WTC11 (cell line): ENCODE data around the gene HSD11B1L. TPM values are rescaled to one million over a fixed set of nuclear protein-coding genes. Genes with fewer than 3 reads are reported as not detected.
"Not testable (repeated sequence)": the region's sequence is repeated elsewhere in the genome, so short reads cannot be mapped to it uniquely, and the experiment has no call there.

ENCODE experiments used
- ATAC-seq: fragments of 200-7000 bp; cut with Tn5 transposase; 2 replicates; pipeline ENCODE4 v1.10.0; 2021; ENCODE audit warnings: mild to moderate bottlenecking, moderate library complexity
- CTCF ChIA-PET: fragments of 300-600 bp; sonication (Branson Sonifier 250); formaldehyde crosslinking; loops from one replicate; lab custom pipeline; 2021; ENCODE audit warnings: antibody characterized with exemption; lab: Charles Lee
- POLR2A ChIA-PET: fragments of 350-600 bp; sonication (Branson Sonifier 250); formaldehyde crosslinking; loops from one replicate; lab custom pipeline; 2021; ENCODE audit warnings: antibody characterized with exemption; lab: Charles Lee
- DNase-seq: peaks from one replicate; pipeline ENCODE4 v3.0.0; 2021; ENCODE audit warnings: low spot score
- H3K27ac Mint-ChIP-seq: 2 replicates; pipeline ENCODE4 v1.8.0; 2021; ENCODE audit warnings: mixed read lengths
- H3K27me3 Mint-ChIP-seq: 2 replicates; pipeline ENCODE4 v1.8.0; 2021; ENCODE audit warnings: low read depth, mild to moderate bottlenecking, moderate library complexity, mixed read lengths
- H3K36me3 Mint-ChIP-seq: 2 replicates; pipeline ENCODE4 v1.8.0; 2021; ENCODE audit warnings: mixed read lengths
- H3K4me1 Mint-ChIP-seq: 2 replicates; pipeline ENCODE4 v1.8.0; 2022; ENCODE audit warnings: mixed read lengths
- H3K4me3 Mint-ChIP-seq: 2 replicates; pipeline ENCODE4 v1.8.0; 2021; ENCODE audit warnings: mild to moderate bottlenecking, moderate library complexity, mixed read lengths
- H3K9me3 Mint-ChIP-seq: 2 replicates; pipeline ENCODE4 v1.8.0; 2021; ENCODE audit warnings: mixed read lengths
- CREB1 ChIP-seq: sonication (generic); formaldehyde crosslinking; IDR thresholded peaks from 2 replicates; pipeline ENCODE4 v1.8.0; 2023; ENCODE audit warnings: mild to moderate bottlenecking, missing genetic modification reagents
- EMX1 ChIP-seq: fragments of 250-450 bp; sonication (Bioruptor Pico); IDR thresholded peaks from 2 replicates; pipeline ENCODE4 v1.8.0; 2021; ENCODE audit warnings: mild to moderate bottlenecking
- ESRRA ChIP-seq: sonication (generic); formaldehyde crosslinking; IDR thresholded peaks from 2 replicates; pipeline ENCODE4 v1.8.1; 2022; ENCODE audit warnings: mild to moderate bottlenecking, missing genetic modification reagents, borderline replicate concordance
- MXD4 ChIP-seq: fragments of 250-450 bp; sonication (Bioruptor Pico); IDR thresholded peaks from 2 replicates; pipeline ENCODE4 v1.8.0; 2021; ENCODE audit warnings: mild to moderate bottlenecking, moderate library complexity, borderline replicate concordance
- MYBL2 ChIP-seq: sonication (generic); formaldehyde crosslinking; IDR thresholded peaks from 2 replicates; pipeline ENCODE4 v1.8.1; 2023; ENCODE audit warnings: mild to moderate bottlenecking, moderate library complexity, missing genetic modification reagents
- NFATC4 ChIP-seq: fragments of 250-450 bp; sonication (Bioruptor Pico); IDR thresholded peaks from 2 replicates; pipeline ENCODE4 v1.9.0; 2021; ENCODE audit warnings: mild to moderate bottlenecking
- NFYB ChIP-seq: sonication (generic); formaldehyde crosslinking; conservative IDR thresholded peaks from 2 replicates; pipeline ENCODE4 v1.8.0; 2022; ENCODE audit warnings: low read depth, missing genetic modification reagents
- NR1H2 ChIP-seq: sonication (generic); formaldehyde crosslinking; IDR thresholded peaks from 2 replicates; pipeline ENCODE4 v1.9.0; 2021; ENCODE audit warnings: mild to moderate bottlenecking, moderate library complexity, missing genetic modification reagents
- RELA ChIP-seq: sonication (generic); formaldehyde crosslinking; IDR thresholded peaks from 2 replicates; pipeline ENCODE4 v1.8.1; 2022; ENCODE audit warnings: missing genetic modification reagents, mild to moderate bottlenecking, borderline replicate concordance
- SMAD3 ChIP-seq: sonication (generic); formaldehyde crosslinking; IDR thresholded peaks from 2 replicates; pipeline ENCODE4 v1.8.0; 2022; ENCODE audit warnings: missing genetic modification reagents, mild to moderate bottlenecking, borderline replicate concordance
- TEAD1 ChIP-seq: sonication (generic); formaldehyde crosslinking; IDR thresholded peaks from 2 replicates; pipeline ENCODE4 v1.8.0; 2022; ENCODE audit warnings: mild to moderate bottlenecking, missing genetic modification reagents
- ZNF138 ChIP-seq: sonication (generic); formaldehyde crosslinking; conservative IDR thresholded peaks from 2 replicates; pipeline ENCODE4 v1.8.1; 2022; ENCODE audit warnings: mild to moderate bottlenecking, moderate library complexity, missing genetic modification reagents
- ZNF396 ChIP-seq: fragments of 250-450 bp; sonication (Bioruptor Pico); IDR thresholded peaks from 2 replicates; pipeline ENCODE4 v1.8.0; 2021; ENCODE audit warnings: mild to moderate bottlenecking, moderate library complexity, borderline replicate concordance
- ZNF416 ChIP-seq: fragments of 250-450 bp; sonication (Bioruptor Pico); IDR thresholded peaks from 2 replicates; pipeline ENCODE4 v1.9.0; 2021; ENCODE audit warnings: mild to moderate bottlenecking, inconsistent platforms
- total RNA-seq: library from RNA; stranded (reverse); gene quantifications from 3 replicates; pipeline ENCODE4 v1.2.3, GENCODE V29; 2021
- TF ChIP-seq, protein P1 (sequence below): sonication (generic); formaldehyde crosslinking; IDR thresholded peaks from 2 replicates; pipeline ENCODE4 v1.8.0; 2023; ENCODE audit warnings: missing genetic modification reagents, mild to moderate bottlenecking, borderline replicate concordance
- TF ChIP-seq, protein P2 (sequence below): fragments of 250-450 bp; sonication (Bioruptor Pico); IDR thresholded peaks from 2 replicates; pipeline ENCODE4 v1.9.0; 2021; ENCODE audit warnings: moderate library complexity, mild to moderate bottlenecking, inconsistent platforms, borderline replicate concordance
- TF ChIP-seq, protein P3 (sequence below): sonication (generic); formaldehyde crosslinking; IDR thresholded peaks from 2 replicates; pipeline ENCODE4 v1.8.1; 2023; ENCODE audit warnings: mild to moderate bottlenecking, missing genetic modification reagents, moderate library complexity
- TF ChIP-seq, protein P4 (sequence below): sonication (generic); formaldehyde crosslinking; IDR thresholded peaks from 2 replicates; pipeline ENCODE4 v1.8.1; 2022; ENCODE audit warnings: mild to moderate bottlenecking, moderate library complexity, missing genetic modification reagents
- TF ChIP-seq, protein P5 (sequence below): fragments of 250-450 bp; sonication (Bioruptor Pico); IDR thresholded peaks from 2 replicates; pipeline ENCODE4 v1.8.0; 2021; ENCODE audit warnings: mild to moderate bottlenecking
- TF ChIP-seq, protein P6 (sequence below): sonication (generic); formaldehyde crosslinking; IDR thresholded peaks from 2 replicates; pipeline ENCODE4 v1.8.0; 2022; ENCODE audit warnings: mild to moderate bottlenecking, missing genetic modification reagents
- TF ChIP-seq, protein P7 (sequence below): sonication (generic); formaldehyde crosslinking; IDR thresholded peaks from 2 replicates; pipeline ENCODE4 v1.8.0; 2023; ENCODE audit warnings: mild to moderate bottlenecking, missing genetic modification reagents

The HSD11B1L gene
- total RNA-seq, 1 experiment from 2014 or later: 11.8 TPM

DNA sequence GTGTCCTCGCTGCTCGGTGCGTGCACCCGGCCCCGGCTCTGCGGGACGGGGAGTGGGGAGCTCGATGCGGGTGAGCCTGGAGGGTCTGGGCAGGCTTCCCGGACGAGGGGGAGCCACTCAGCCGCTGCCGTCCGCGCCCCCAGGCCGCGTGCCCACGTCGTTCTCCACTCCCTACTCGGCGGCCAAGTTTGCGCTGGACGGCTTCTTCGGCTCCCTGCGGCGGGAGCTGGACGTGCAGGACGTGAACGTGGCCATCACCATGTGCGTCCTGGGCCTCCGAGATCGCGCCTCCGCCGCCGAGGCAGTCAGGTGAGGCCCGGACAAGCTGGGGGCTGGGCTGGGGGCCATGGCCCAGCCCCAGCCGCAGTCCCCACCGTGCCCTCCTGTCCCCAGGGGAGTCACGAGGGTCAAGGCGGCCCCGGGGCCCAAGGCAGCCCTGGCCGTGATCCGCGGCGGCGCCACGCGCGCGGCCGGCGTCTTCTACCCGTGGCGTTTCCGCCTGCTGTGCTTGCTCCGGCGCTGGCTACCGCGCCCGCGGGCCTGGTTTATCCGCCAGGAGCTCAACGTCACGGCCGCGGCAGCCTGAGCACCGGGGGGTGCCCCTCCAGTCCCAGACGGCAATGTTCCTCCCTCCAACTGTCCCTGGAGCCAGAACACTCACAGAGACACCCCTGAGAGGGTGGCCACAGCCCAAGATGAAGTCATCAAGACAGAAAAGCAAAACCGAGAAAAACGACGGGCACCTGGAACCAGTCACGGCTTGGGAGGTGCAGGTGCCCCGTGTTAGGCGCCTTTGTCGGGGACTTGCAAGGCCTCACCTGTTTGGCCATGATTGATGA lies 6.8 kb downstream of the HSD11B1L start (continued):
- TF ChIP-seq, protein P1, sequence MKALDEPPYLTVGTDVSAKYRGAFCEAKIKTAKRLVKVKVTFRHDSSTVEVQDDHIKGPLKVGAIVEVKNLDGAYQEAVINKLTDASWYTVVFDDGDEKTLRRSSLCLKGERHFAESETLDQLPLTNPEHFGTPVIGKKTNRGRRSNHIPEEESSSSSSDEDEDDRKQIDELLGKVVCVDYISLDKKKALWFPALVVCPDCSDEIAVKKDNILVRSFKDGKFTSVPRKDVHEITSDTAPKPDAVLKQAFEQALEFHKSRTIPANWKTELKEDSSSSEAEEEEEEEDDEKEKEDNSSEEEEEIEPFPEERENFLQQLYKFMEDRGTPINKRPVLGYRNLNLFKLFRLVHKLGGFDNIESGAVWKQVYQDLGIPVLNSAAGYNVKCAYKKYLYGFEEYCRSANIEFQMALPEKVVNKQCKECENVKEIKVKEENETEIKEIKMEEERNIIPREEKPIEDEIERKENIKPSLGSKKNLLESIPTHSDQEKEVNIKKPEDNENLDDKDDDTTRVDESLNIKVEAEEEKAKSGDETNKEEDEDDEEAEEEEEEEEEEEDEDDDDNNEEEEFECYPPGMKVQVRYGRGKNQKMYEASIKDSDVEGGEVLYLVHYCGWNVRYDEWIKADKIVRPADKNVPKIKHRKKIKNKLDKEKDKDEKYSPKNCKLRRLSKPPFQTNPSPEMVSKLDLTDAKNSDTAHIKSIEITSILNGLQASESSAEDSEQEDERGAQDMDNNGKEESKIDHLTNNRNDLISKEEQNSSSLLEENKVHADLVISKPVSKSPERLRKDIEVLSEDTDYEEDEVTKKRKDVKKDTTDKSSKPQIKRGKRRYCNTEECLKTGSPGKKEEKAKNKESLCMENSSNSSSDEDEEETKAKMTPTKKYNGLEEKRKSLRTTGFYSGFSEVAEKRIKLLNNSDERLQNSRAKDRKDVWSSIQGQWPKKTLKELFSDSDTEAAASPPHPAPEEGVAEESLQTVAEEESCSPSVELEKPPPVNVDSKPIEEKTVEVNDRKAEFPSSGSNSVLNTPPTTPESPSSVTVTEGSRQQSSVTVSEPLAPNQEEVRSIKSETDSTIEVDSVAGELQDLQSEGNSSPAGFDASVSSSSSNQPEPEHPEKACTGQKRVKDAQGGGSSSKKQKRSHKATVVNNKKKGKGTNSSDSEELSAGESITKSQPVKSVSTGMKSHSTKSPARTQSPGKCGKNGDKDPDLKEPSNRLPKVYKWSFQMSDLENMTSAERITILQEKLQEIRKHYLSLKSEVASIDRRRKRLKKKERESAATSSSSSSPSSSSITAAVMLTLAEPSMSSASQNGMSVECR (CRISPR knock-in tag): no peak
- TF ChIP-seq NFATC4 (CRISPR knock-in tag) (no peak), TEAD1 (CRISPR knock-in tag) (no peak), CREB1 (CRISPR knock-in tag) (0 out of 2 replicates have a peak, but pooled peaks have one; percentile 24), SMAD3 (no peak), NFYB (no peak), ESRRA (CRISPR knock-in tag) (peak; percentile 49; the same call in 1 of the 2 replicates), ZNF396 (CRISPR knock-in tag) (no peak), EMX1 (CRISPR knock-in tag) (no peak), ZNF416 (CRISPR knock-in tag) (0 out of 2 replicates have a peak, but pooled peaks have one; percentile 32), NR1H2 (no peak), ZNF138 (CRISPR knock-in tag) (no peak), MXD4 (CRISPR knock-in tag) (no peak), RELA (CRISPR knock-in tag) (no peak), MYBL2 (CRISPR knock-in tag) (no peak)
- TF ChIP-seq, protein P2, sequence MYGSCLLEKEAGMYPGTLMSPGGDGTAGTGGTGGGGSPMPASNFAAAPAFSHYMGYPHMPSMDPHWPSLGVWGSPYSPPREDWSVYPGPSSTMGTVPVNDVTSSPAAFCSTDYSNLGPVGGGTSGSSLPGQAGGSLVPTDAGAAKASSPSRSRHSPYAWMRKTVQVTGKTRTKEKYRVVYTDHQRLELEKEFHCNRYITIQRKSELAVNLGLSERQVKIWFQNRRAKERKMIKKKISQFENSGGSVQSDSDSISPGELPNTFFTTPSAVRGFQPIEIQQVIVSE: no peak
- TF ChIP-seq, protein P3, sequence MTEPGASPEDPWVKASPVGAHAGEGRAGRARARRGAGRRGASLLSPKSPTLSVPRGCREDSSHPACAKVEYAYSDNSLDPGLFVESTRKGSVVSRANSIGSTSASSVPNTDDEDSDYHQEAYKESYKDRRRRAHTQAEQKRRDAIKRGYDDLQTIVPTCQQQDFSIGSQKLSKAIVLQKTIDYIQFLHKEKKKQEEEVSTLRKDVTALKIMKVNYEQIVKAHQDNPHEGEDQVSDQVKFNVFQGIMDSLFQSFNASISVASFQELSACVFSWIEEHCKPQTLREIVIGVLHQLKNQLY (CRISPR knock-in tag): no peak
- TF ChIP-seq, protein P4, sequence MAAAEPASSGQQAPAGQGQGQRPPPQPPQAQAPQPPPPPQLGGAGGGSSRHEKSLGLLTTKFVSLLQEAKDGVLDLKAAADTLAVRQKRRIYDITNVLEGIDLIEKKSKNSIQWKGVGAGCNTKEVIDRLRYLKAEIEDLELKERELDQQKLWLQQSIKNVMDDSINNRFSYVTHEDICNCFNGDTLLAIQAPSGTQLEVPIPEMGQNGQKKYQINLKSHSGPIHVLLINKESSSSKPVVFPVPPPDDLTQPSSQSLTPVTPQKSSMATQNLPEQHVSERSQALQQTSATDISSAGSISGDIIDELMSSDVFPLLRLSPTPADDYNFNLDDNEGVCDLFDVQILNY: 0 out of 2 replicates have a peak, but pooled peaks have one; percentile 21
- TF ChIP-seq, protein P5, sequence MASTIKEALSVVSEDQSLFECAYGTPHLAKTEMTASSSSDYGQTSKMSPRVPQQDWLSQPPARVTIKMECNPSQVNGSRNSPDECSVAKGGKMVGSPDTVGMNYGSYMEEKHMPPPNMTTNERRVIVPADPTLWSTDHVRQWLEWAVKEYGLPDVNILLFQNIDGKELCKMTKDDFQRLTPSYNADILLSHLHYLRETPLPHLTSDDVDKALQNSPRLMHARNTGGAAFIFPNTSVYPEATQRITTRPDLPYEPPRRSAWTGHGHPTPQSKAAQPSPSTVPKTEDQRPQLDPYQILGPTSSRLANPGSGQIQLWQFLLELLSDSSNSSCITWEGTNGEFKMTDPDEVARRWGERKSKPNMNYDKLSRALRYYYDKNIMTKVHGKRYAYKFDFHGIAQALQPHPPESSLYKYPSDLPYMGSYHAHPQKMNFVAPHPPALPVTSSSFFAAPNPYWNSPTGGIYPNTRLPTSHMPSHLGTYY: no peak
- TF ChIP-seq, protein P6, sequence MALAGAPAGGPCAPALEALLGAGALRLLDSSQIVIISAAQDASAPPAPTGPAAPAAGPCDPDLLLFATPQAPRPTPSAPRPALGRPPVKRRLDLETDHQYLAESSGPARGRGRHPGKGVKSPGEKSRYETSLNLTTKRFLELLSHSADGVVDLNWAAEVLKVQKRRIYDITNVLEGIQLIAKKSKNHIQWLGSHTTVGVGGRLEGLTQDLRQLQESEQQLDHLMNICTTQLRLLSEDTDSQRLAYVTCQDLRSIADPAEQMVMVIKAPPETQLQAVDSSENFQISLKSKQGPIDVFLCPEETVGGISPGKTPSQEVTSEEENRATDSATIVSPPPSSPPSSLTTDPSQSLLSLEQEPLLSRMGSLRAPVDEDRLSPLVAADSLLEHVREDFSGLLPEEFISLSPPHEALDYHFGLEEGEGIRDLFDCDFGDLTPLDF (CRISPR knock-in tag): no peak
- TF ChIP-seq, protein P7, sequence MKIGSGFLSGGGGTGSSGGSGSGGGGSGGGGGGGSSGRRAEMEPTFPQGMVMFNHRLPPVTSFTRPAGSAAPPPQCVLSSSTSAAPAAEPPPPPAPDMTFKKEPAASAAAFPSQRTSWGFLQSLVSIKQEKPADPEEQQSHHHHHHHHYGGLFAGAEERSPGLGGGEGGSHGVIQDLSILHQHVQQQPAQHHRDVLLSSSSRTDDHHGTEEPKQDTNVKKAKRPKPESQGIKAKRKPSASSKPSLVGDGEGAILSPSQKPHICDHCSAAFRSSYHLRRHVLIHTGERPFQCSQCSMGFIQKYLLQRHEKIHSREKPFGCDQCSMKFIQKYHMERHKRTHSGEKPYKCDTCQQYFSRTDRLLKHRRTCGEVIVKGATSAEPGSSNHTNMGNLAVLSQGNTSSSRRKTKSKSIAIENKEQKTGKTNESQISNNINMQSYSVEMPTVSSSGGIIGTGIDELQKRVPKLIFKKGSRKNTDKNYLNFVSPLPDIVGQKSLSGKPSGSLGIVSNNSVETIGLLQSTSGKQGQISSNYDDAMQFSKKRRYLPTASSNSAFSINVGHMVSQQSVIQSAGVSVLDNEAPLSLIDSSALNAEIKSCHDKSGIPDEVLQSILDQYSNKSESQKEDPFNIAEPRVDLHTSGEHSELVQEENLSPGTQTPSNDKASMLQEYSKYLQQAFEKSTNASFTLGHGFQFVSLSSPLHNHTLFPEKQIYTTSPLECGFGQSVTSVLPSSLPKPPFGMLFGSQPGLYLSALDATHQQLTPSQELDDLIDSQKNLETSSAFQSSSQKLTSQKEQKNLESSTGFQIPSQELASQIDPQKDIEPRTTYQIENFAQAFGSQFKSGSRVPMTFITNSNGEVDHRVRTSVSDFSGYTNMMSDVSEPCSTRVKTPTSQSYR (CRISPR knock-in tag): no peak

DNA sequence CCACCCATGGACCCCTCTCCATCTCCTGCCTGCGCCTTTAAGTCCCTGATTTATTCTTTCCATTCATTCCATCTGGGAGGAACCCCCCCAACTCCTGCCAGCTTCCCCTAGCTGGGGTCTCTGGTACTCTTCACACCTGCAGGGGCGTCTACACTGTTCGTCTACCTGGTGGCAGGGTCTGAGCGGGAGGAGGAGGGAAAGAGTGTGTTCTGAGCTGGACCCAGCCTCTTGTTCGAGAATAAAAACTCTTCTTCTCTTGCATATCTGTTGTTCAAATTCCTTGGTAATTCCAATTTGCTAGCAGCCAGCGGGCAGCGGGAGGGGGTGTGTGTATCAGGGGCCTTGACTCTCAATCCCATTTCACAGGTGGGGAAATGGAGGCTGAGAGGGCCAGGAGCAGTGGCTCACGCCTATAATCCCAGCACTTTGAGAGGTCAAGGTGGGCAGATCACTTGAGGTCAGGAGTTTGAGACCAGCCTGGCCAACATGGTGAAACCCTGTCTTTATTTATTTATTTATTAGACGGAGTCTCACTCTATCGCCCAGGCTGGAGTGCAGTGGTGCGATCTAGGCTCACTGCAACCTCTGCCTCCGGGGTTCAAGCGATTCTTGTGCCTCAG lies 7.5 kb downstream of the HSD11B1L start:
- DNase-seq, H3K27ac Mint-ChIP-seq, ATAC-seq, H3K9me3 Mint-ChIP-seq, H3K27me3 Mint-ChIP-seq, POLR2A ChIA-PET: not testable (repeated sequence)
- peaks cover 25% of the 10 kb centered on the region for H3K36me3 Mint-ChIP-seq
- CTCF ChIA-PET: interaction anchor here (1.3 to 2.8 kb wide), 12 partner anchors 8 to 215 kb away, joined by 3 to 18 read pairs (median 8); partner anchors contain the start of genes DUS3L, NDUFA11, NRTN and SAFB
- H3K4me3 Mint-ChIP-seq: peak overlapping the region; percentile 39
- H3K4me1 Mint-ChIP-seq: peaks cover 15% of the 10 kb centered on the region
